GM18870 (cell line): ENCODE data around the gene DLG2.

Source experiments
- ATAC-seq: cut with Tn5 transposase; IDR thresholded peaks from one replicate; pipeline ENCODE4 v1.9.1; 2021; ENCODE audit warnings: moderate library complexity; ENCODE audit not compliant: unreplicated experiment

Gene DLG2

DNA sequence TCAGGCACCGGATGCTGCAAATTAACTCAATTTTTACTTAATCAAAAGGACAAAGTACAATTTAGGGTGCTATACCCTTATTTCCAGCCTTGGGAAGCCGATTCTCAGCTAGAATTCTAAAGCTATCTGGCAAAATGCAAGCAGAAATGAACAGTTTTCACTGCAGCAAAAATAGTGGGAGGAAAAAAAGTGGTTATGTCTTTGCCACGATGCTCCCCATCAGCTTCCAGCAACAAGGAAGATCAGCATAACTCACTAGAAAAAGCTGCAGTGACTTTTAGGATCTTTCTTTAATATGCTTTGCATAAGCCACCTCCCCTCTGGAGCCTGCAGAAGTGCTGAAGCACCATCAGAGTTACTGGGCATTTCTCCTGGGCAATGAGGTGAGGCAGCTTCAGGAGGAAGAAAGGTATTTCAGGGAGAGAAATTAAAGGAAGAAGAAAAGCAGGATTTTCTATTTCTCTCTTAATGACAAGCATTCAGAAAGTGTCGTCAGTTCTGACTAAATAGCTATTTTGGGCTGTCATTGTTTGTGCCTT lies 702.9 kb downstream of the DLG2 start:
- no peak for ATAC-seq

GRCh38 chr11:84923489-84923888 lies 703.7 kb downstream of the DLG2 start:
- ATAC-seq: no peak

DNA sequence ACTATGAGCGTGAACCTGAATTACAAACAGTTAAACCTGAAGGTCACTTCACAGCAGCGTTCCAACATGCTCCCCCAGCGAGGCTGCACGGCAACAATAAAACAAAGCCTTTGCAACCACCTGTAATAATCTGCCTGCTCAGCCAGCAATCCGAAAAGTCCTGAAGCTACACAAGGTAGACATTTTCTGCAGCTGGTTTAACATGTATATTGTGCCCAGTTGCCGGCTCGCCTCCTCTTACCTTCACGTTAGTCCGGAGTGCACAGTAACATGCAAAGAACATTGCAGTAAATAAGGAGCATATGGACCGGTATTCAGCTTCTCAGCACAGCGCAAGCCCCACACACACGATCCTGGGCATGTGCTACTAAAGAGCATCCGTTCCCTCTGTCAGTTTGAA lies 704.3 kb downstream of the DLG2 start:
- ATAC-seq: no peak

- no peak for ATAC-seq
Measured at GRCh38 chr11:84922212-84922805, 704.8 kb downstream of the DLG2 start.

DNA sequence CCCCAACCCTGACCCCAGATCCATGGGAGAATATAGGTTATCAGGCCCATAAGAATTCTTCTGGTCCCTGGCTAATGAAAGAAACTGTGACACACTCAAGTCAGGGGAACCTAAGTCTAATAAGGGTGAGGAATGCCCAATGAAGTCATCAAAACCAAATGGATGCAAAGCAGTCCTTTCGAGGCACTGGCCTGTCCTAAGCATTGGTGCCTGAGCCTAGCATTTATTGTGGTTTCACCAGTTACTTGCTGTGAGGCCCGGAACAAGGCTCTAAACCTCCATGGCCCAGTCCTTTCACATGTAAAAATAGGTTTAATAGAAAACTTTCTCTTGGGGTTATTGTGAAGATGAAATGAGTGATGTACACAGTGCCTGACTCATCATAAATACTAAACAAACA lies 712.6 kb downstream of the DLG2 start:
- no peak for ATAC-seq

GRCh38 chr11:84909740-84910139 lies 717.4 kb downstream of the DLG2 start:
- no peak for ATAC-seq

DNA sequence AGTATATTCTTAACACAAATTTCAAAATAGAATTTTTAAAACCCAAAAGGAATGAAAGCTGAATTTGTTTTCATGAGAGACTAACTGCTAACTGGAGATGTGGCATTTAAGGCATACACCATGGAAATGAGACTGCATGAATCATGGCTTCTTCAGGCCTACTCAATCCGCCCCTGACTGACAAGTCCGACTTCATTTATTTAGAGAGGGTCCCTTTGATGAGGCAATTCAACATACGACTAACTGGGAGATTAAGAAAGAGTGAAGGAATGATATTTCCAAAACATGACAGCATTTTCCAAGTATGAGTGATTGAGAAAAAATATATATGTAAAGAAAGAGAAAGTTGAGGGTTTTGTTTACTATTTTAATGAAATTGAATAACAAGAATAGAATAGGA lies 720.1 kb downstream of the DLG2 start:
- no peak for ATAC-seq

DNA sequence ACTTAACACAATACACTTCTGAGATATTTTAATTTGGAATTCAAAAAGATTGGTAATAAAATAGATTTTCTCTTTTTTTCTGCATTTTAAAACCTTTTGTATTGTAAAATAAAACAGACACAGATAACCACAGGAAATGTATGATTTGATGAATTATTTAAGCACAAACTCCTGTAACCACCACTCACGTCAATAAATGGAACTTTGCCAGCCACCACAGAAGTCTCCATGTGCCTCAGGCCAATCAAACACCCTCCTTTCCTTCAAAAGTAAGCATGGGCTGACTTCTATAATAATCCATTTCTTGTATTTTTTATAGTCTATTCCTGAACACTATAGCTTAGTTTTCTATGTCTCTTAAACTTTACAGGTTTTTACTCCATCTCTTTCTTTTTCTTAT lies 721.7 kb downstream of the DLG2 start:
- ATAC-seq: no peak

GRCh38 chr11:84902445-84902844 lies 724.7 kb downstream of the DLG2 start:
- ATAC-seq: no peak

DNA sequence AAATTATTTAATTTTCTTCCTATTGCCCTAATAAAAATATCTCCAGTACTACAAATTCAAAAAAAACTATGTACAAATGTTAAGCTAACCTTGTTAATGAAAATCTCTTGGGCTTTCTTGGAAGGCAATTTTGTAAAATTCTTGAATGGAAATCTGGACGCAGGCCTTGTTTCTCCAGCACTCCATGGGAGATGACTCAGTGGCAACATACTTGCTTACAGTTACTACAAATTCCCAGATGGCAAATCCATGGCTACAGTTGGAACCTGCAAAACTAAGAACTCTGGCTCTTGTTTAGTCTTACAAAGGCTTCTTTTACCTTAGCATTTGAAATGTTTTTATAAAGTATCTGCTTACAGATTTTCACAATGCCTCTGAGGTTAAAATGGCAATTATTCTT lies 725.2 kb downstream of the DLG2 start:
- ATAC-seq: no peak

- no peak for ATAC-seq
Measured at GRCh38 chr11:84899740-84900139, 727.4 kb downstream of the DLG2 start.

- ATAC-seq: no peak
Measured at GRCh38 chr11:84899134-84899533, 728.0 kb downstream of the DLG2 start.

- ATAC-seq: no peak
Measured at GRCh38 chr11:84894666-84895065, 732.5 kb downstream of the DLG2 start.

DNA sequence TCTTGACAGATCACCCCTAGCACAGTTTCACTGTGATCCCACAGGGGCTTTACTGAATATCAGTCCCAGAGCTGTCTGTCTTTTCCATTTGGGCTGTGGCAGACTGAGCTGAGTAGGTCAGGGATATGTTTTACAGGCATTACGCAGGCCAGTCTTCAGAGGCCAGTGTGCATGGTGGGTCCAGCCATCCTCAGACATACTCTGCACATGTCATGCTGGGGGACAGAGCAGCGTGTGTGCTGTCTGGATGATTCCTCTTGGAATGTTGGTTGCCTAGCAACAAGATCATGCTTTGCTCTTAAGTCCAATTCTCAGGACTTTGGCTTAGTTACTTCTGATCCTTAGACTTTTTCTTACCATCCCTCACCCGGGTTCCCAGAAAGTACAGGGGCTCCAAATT lies 736.5 kb downstream of the DLG2 start:
- ATAC-seq: no peak

DNA sequence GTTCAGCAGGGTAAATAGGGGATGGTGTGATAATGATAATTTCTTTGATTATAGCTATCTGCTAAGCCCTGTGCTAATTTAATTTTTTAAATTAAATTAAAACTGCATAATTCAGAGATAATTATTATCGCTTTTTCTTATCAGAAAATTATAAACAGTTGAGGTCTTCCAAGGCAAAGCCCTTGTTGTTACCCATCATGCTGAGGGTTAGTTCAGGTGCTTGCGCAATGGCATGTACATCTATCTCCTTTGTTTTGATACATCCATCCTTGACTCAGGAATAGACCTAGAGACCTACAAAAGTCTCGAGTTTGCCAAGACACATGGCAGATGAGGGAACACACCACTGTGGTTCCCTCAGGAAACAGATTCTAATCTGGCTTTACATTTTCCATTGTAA lies 737.6 kb downstream of the DLG2 start:
- no peak for ATAC-seq

- ATAC-seq: no peak
Measured at GRCh38 chr11:84887055-84887629, 740.0 kb downstream of the DLG2 start.

- ATAC-seq: no peak
Measured at GRCh38 chr11:84886344-84886743, 740.8 kb downstream of the DLG2 start.

GRCh38 chr11:84884836-84885235 lies 742.3 kb downstream of the DLG2 start:
- no peak for ATAC-seq

DNA sequence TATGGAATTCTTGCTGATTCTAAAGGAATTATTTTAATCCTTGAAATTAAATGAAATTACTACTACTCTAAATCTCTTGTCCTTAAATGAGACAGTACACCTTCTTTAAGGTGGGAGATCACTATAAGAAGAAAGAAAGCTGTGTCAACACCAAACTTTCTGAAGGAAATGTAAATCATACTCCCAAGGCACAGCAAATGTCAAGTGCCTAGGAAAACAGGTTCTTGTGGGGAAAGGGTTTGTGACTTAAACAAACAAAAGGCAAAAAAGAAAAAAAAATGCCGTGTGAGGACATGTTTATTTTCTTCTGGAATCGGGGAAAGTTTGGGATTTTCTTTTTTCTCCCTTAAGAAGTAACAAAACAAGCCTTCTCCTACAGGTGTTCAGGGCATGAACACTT lies 745.1 kb downstream of the DLG2 start:
- ATAC-seq: no peak

- no peak for ATAC-seq
Measured at GRCh38 chr11:84871116-84871515, 756.0 kb downstream of the DLG2 start.

- no peak for ATAC-seq
Measured at GRCh38 chr11:84870486-84870885, 756.7 kb downstream of the DLG2 start.

- no peak for ATAC-seq
Measured at GRCh38 chr11:84866922-84867321, 760.2 kb downstream of the DLG2 start.
